ENCODE results near the gene MAN1A1.

GRCh38 chr6:119231394-119231793 is 118.2 kb downstream of the MAN1A1 start:
- no peak for TF ChIP-seq CTCF (IDR thresholded peaks at IDR 0.05; ENCODE audit: low read depth, low read length, poor library complexity, severe bottlenecking)
- TF ChIP-seq EZH2phosphoT487 (IDR thresholded peaks at IDR 0.05; ENCODE audit: borderline replicate concordance, low read length) = no peak
